Stimulated activated CD4-positive, alpha-beta T cell treated with anti-CD3 and anti-CD28 coated beads, Interleukin-15, amount 100 ng/mL, for 24 hours (primary cell): ENCODE data around the gene PLA2G7.

Experiments
- DNase-seq: peaks from one replicate; pipeline ENCODE4 v3.0.0-alpha.2; 2020

The PLA2G7 gene

GRCh38 chr6:46687619-46688097 is 47.5 kb downstream of the PLA2G7 start, which contains the start of gene TDRD6:
TSS of gene TDRD6 (plus strand) at chr6:46687885. CDS start at chr6:46688129, 244 bp downstream.
- no peak for DNase-seq

GRCh38 chr6:46684771-46685170 is 50.4 kb downstream of the PLA2G7 start:
- no peak for DNase-seq

GRCh38 chr6:46677314-46677654 is 57.9 kb downstream of the PLA2G7 start:
- DNase-seq: no peak

GRCh38 chr6:46676604-46677313 is 58.4 kb downstream of the PLA2G7 start:
- no peak for DNase-seq

GRCh38 chr6:46674410-46674809 is 60.8 kb downstream of the PLA2G7 start:
- no peak for DNase-seq

- DNase-seq: no peak
These were observed 67.8 kb downstream of the PLA2G7 start for GRCh38 chr6:46667377-46667776.

- no peak for DNase-seq
These were observed 73.7 kb downstream of the PLA2G7 start for GRCh38 chr6:46661483-46661882.

- no peak for DNase-seq
These were observed 77.5 kb downstream of the PLA2G7 start for GRCh38 chr6:46657642-46658041.

- no peak for DNase-seq
These were observed 79.4 kb downstream of the PLA2G7 start for GRCh38 chr6:46655803-46656202.
